CD1c-positive myeloid dendritic cell (primary cell): ENCODE measurements around the gene RYR2.

Experiments
- DNase-seq: peaks from one replicate; pipeline ENCODE4 v3.0.0-alpha.2; 2016; ENCODE audit errors: extremely low spot score

The RYR2 gene

DNA sequence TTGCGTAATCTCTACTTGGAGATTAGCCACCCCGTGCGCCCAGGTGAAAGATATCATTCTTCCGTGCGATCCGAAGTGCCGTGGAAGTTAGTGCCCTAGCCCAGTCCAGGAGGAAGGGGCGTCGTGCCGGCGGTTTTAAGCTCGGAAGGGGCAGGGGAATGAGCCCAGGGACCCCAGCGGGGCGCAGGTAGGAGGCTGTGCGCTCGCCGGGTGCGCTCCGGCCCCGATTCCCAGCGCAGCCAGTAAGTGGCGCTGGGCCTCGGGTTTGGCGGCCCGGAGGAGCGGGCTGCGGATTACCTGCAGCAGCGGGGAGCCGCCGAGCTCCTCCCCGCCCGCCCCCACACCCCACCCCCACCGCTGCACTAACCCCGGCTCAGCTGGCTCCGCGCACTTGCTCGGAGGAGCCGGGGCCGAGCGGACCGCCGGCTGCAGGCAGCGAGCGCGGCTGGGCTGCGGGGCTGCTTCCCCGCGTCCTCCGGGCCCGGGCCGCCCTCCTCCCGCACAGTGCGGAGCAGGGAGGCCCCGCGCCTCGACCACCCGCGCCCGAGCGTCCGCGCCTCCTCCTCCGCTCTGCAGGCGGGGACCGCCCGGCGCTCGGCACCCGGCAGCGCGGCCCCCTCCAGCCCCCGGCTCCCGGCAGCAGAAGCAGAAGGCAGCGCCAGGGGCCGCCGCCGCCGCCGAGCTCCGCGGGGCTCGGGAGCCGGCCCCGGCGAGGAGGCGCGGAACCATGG, at the start of gene RYR2:
RYR2 (plus strand) TSS at position 390 of the 731 bp plus-strand sequence; CDS start at position 728, 338 bp downstream.
- DNase-seq: no peak

DNA sequence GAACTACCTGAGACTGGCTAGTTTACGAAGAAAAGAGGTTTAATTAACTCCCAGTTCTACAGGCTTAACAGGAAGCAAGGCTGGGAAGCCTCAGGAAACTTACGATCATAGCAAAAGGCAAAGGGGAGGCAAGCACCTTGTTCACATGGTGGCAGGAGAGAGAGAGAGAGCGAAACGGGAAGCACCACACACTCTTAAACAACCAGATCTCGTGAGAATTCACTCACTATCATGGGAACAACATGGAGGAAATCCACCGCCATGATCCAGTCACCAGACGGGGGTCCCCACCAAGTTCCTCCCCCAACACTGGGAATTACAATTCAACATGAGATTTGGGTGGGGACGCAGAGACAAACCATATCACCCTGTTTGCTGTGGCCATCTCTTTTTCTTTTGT, 49.5 kb upstream of the RYR2 start:
- DNase-seq: no peak

DNA sequence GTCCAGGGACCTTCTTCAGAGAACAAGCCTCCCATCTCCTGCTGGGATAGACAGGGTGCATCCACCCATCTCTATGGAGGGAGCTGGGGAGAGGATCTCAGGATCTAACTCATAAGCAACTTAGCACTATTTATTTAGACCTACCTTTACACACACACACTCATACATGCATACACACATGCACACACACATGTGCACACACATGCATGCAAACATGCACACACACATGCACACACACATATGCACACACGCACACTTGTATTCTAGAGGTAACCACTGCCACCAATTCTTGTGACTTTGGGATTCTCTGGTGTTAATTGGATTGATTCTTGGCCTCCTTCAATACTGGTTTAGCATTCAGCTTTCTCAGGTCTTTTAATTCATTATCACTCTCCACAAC, 47.5 kb upstream of the RYR2 start:
- no peak for DNase-seq

GRCh38 chr1:236997361-236997760, 44.6 kb upstream of the RYR2 start:
- DNase-seq: no peak

DNA sequence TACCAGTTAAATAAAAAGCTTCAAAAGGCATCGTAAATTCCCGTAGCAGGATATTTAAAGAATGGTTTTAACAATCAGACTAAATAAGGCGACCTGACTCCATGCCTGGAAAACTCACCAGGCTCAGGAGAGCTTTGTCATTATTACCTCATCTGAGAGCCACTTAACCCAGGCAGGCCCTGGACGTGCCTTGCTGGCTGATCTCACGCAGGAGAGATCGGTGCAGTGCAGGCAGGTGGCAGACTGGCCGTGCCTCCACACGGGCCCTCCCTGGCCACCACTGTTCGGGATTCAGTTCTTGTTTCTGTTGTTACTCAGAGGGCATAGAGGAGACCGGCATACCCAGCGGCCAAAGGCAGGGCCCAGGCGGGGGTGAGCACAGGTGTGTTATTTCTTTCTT, 44.1 kb upstream of the RYR2 start:
- no peak for DNase-seq

DNA sequence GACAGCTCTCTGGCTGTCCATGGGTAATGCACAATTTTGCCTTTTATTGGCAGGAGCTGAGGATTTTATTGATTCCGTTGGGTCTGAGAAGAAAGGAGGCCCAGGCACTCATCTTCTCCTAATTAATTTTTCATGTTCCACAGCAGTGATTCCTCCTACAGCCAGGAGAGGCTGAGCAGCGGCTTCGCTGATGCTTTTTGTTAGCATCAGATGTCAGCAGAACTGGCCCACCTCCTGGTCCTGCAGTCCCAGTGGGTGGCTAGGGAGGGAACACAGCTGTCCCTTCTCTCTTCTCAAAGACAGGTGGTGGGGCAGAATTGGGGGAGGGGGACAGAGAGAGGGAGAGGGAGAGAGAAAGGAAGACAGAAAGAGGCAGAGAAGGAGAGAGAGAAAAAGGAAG, 43.4 kb upstream of the RYR2 start:
- DNase-seq: no peak

GRCh38 chr1:237000191-237000590, 41.8 kb upstream of the RYR2 start:
- no peak for DNase-seq

DNA sequence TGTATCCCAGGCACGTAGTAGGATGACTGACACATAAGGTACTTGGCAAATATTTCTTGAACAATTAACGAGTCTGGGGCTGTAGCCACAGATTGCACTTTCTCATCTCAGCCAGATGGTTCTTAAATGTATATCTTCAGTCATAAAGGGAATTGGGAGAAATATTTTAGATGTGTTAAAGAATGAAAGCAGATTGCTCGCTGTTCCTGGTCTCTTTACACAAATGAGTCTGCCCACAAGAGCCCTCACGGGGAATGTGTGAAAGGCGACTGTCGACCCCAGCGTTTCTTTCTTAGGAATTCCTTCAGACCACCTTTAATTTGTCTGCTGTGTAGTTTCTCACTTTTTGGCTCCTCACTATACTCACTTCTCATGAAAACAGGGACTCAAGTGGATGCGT, 38.5 kb upstream of the RYR2 start:
- no peak for DNase-seq

- DNase-seq: no peak
Measured at GRCh38 chr1:237004116-237004515, 37.9 kb upstream of the RYR2 start, which contains the start of gene MT1HL1. Gene MT1HL1 (minus strand): TSS chr1:237004441. CDS start chr1:237004372, 69 bp downstream.

- DNase-seq: no peak
Measured at GRCh38 chr1:237005674-237006073, 36.3 kb upstream of the RYR2 start.

GRCh38 chr1:237007147-237007881, 34.7 kb upstream of the RYR2 start:
- no peak for DNase-seq

- DNase-seq: no peak
Measured at GRCh38 chr1:237009611-237010010, 32.4 kb upstream of the RYR2 start.

GRCh38 chr1:237011432-237011831, 30.6 kb upstream of the RYR2 start:
- no peak for DNase-seq

DNA sequence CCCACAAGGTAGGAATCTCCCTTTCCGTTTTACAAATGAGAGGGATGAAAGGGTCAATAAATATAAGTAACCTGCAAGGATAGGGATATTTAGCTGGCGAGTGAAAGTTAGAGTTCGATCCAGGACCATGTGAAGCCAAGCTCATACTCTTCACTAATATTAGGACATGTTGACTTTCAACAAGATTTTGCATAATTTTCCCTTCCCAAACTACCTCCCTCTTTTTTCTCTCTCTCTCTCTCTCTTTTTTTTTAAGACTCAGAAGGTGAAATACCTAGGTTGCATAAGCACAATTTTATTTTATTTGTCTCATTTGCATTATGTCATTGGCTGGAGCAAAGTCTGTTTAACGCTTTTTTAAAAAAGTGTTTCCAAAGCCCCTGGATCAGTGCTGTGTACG, 29.6 kb upstream of the RYR2 start:
- no peak for DNase-seq

GRCh38 chr1:237012788-237013383, 29.1 kb upstream of the RYR2 start:
- DNase-seq: no peak

DNA sequence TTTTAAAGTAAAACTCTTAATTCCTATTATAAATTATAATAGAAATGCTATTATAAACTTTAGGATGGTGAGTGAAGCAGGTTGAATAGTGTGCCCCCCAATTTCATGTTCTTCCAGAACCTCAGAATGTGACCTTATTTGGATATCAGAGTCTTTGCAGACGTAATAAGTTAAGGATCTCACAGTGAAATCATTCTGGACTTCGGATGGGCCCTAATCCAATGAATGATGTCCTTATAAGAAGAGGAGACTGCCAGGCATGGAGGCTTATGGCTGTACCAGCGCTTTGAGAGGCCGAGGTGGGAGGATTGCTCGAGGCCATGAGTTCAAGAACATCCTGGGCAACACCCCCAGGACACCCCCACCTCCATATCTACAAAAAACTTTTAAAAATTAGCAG, 28.4 kb upstream of the RYR2 start:
- no peak for DNase-seq

GRCh38 chr1:237016626-237017025, 25.4 kb upstream of the RYR2 start:
- DNase-seq: no peak

DNA sequence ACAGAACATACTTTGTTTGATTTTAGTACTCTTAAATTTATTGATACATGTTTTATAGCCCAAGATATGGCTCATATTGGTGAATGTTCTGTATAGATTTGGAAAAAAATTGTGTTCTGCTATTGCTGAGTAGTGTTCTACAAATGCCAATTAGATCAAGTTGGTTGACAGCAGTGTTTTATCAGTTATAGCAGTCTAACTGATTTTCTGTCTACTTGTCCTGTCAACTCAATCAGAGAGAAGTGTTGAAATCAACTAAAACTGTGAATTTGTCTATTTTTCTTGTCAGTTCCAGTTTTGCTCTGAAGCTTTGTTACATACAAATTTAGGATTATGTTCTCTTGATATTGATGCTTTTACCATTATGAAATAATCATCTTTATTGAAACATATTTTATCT, 23.1 kb upstream of the RYR2 start:
- no peak for DNase-seq

DNA sequence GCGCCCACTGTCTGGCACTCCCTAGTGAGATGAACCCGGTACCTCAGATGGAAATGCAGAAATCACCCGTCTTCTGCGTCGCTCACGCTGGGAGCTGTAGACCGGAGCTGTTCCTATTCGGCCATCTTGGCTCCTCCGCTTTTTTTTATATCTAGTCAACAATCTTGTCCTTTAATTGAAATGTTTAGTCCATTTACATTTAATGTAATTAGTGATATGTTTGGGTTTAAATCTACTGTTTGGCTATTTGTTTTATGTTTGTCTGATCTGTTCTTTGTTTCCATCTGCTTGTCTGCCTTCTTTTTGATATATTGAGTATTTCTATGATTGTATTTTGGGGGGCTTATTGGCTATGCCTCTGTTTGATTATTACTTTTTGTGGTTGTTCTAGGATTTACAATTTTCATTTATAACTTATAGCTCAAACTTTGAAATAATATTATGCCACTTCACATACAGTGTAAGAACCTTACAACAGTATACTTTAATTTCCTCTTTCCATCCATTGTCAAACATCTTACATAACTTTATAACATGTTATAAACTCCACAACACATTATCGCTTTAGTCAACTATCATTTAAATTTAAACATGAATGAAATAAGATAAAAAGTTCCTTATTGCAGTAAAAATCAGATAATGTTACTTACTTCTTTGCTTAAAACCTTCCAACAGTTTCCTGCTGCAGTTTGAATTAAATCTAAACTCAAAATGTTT, 16.5 kb upstream of the RYR2 start:
- no peak for DNase-seq

DNA sequence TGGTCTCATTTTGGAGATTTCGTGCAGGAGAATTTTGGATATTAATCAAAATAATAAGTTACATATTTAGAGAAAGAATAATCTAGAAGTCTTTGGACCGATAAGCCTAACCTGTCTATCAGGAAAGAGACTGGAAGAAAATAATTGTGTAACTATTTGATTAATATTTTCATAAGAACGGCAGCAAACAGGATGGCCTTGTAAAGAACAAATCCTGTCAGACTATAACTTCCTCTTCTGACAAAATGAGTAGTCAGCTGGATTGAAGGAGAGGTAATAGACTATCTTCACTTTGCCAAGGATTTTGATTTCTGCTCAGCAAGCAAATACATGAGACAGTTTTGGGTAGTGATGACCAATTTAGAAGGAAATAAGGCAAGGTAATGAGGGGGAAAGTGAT, 12.7 kb upstream of the RYR2 start:
- no peak for DNase-seq

GRCh38 chr1:237029850-237030535, 12.0 kb upstream of the RYR2 start:
- no peak for DNase-seq

DNA sequence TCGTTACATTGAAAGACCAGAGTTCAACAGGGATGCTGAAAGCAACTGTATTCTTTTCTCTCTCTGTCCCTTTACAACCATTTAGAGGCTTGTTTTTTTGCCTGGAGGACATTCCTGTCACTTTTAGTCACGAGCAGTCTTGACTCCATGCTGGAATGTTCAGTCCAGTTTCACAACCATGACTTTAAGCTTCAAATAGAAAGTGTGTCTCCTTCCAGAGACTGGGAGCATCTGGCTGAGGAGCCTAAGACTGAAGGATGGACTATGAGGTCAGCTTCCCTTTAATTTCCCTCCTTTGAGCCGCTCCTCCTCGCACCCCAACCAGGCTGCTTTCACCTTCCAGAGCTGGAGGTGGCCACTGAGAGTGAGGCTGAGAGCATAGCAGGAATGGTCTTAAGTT, 10.5 kb upstream of the RYR2 start:
- no peak for DNase-seq
